ENCODE data around the gene CTDNEP1. TPM values are rescaled to one million over a fixed set of nuclear protein-coding genes. Genes with fewer than 3 reads are reported as not detected.

Gene CTDNEP1
- total RNA-seq, 2 donors from 2014 or later, result 51.3 to 51.7 TPM

GRCh38 chr17:7217113-7217987 is 34.2 kb downstream of the CTDNEP1 start:
- H3K9me3 ChIP-seq, result no peaks in the 10 kb centered on the region

DNA sequence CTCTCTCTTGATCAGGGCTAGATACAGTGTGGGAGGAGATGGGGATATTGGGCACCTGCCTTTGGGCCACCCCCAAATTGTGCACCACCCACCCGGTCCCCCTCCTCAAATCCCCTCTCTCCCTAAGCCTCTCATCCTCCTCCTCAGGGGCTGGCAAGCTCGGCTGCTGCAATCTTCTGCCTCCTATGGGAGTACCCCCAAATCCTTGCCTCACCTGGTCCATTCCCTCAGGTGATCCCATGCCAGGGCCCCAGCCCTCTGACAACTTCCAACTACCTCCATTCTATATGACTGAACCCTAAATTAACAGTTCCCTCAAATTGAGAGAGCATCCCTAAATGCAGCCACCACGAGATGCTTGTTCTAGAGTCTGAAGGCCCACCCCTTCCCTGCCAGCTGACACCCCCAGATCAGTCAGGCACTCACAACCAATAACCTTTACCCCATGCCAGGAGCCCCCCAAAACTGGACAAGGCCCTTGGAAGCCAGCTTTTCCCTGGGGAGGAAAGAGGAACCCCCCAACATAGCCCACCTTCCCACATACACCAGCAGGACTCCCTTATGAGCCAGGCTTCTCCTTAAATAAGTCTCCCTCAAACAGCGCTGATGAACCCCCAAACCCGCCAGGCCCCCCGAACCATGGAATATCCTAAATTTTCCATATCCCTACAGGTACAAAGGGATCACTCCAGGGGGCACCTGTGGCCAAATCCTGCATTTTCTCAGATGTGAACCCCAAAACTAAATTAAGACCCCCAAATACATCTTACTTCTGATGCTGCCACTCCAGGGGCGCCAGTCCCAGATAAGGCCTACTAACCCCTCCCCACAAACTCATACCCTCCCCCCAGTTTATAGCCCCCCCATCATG is 35.1 kb downstream of the CTDNEP1 start:
- Histone ChIP-seq H3K9me3 (no peaks in the 10 kb centered on the region), H3K36me3 (no peaks in the 10 kb centered on the region), H3K4me3 (peak overlapping the region; percentile 77), H3K27me3 (replicated peaks; ENCODE audit: insufficient read depth) (no peaks in the 10 kb centered on the region), H3K27ac (peak overlapping the region; percentile 64 to 65), H3K4me1 (ENCODE audit: control insufficient read depth in 1 of 2, low read depth in 2 of 2) (peaks cover 32 to 58% of the 10 kb centered on the region in 2 donors)
- TF ChIP-seq, protein P1, sequence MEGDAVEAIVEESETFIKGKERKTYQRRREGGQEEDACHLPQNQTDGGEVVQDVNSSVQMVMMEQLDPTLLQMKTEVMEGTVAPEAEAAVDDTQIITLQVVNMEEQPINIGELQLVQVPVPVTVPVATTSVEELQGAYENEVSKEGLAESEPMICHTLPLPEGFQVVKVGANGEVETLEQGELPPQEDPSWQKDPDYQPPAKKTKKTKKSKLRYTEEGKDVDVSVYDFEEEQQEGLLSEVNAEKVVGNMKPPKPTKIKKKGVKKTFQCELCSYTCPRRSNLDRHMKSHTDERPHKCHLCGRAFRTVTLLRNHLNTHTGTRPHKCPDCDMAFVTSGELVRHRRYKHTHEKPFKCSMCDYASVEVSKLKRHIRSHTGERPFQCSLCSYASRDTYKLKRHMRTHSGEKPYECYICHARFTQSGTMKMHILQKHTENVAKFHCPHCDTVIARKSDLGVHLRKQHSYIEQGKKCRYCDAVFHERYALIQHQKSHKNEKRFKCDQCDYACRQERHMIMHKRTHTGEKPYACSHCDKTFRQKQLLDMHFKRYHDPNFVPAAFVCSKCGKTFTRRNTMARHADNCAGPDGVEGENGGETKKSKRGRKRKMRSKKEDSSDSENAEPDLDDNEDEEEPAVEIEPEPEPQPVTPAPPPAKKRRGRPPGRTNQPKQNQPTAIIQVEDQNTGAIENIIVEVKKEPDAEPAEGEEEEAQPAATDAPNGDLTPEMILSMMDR (IDR thresholded peaks at IDR 0.05), result no peak
- DNase-seq (ENCODE audit: low spot score), result no peak
- no peak for ATAC-seq (ENCODE audit: insufficient number of reproducible peaks, low FRiP score, low read depth)

More at GRCh38 chr17:7217113-7217987, 34.2 kb downstream of the CTDNEP1 start:
- DNase-seq (ENCODE audit: low spot score), result no peak
- ATAC-seq (ENCODE audit: insufficient number of reproducible peaks, low FRiP score, low read depth), result no peak
- Histone ChIP-seq H3K27me3 (replicated peaks; ENCODE audit: insufficient read depth) (no peaks in the 10 kb centered on the region), H3K4me1 (ENCODE audit: control insufficient read depth in 1 of 2, low read depth in 2 of 2) (peaks cover 32 to 61% of the 10 kb centered on the region in 2 donors), H3K4me3 (peak overlapping the region; percentile 77), H3K27ac (peak overlapping the region; percentile 65 to 89), H3K36me3 (no peaks in the 10 kb centered on the region)
- TF ChIP-seq, protein P1 (IDR thresholded peaks at IDR 0.05), result no peak

DNA sequence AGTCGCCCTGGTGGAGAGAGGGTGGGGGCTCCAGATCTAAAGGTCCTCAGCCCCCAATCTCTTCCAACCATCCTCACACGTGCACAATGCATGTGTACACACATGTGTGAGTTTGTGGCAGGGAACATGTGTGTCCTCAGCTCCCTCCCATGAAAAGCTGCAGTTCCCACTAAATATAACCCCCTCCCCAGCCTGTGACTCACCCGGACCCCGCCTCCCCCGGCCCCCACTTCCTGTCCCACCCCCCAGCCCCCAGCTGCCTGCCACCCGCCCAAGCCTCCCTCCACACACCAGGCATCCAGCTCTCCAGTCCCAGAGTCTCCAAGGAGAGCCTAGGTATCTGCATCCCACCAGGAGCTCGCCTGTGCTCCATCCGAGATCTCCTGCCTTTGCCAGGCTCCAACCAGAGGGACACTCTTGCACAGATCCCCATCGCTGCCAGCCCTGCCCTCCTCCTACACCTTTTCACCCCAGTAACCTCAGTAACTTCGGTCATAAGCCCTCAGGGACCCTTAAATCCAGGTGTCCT is 35.8 kb downstream of the CTDNEP1 start:
- DNase-seq (ENCODE audit: low spot score), result no peak
- H3K27ac ChIP-seq, result peak overlapping the region in 1 of 2 donors; percentile 64
- no peaks in the 10 kb centered on the region for H3K36me3 ChIP-seq
- H3K9me3 ChIP-seq, result no peaks in the 10 kb centered on the region
- H3K27me3 ChIP-seq (replicated peaks; ENCODE audit: insufficient read depth), result no peaks in the 10 kb centered on the region
- no peak for ATAC-seq (ENCODE audit: insufficient number of reproducible peaks, low FRiP score, low read depth)
- peaks cover 32 to 51% of the 10 kb centered on the region in 2 donors for H3K4me1 ChIP-seq (ENCODE audit: control insufficient read depth in 1 of 2, low read depth in 2 of 2)
- TF ChIP-seq, protein P1 (IDR thresholded peaks at IDR 0.05), result no peak
- H3K4me3 ChIP-seq, result peak overlapping the region; percentile 84

- Histone ChIP-seq H3K36me3 (no peaks in the 10 kb centered on the region), H3K27ac (peak overlapping the region; percentile 61 to 70), H3K27me3 (replicated peaks; ENCODE audit: insufficient read depth) (no peaks in the 10 kb centered on the region), H3K4me1 (ENCODE audit: control insufficient read depth in 1 of 2, low read depth in 2 of 2) (peaks cover 29 to 45% of the 10 kb centered on the region in 2 donors), H3K4me3 (peak overlapping the region; percentile 84), H3K9me3 (no peaks in the 10 kb centered on the region)
- ATAC-seq (ENCODE audit: insufficient number of reproducible peaks, low FRiP score, low read depth) (no peak), DNase-seq (ENCODE audit: low spot score) (no peak)
- TF ChIP-seq, protein P1 (IDR thresholded peaks at IDR 0.05), result no peak
These were observed 36.3 kb downstream of the CTDNEP1 start for GRCh38 chr17:7215136-7215638.
